H1 (cell line): ENCODE results near the gene CLEC16A. TPM values are rescaled to one million over a fixed set of nuclear protein-coding genes. Genes with fewer than 3 reads are reported as not detected.

ENCODE experiments used
- CBX8 ChIP-seq: fragments of 300-800, 300-1000 bp; sonication (generic); IDR thresholded peaks from 2 replicates; pipeline ENCODE4 v1.7.1; 2016; ENCODE audit warnings: low read depth, low read length, borderline replicate concordance
- CEBPB ChIP-seq: IDR thresholded peaks from 2 replicates; pipeline ENCODE4 v1.6.1; 2012; ENCODE audit warnings: low read depth, low read length
- EP300 ChIP-seq, 2 experiments: IDR thresholded peaks; 1 replicate in 1 of 2; 2 replicates in 1 of 2; pipeline ENCODE4 v1.6.1; 2011 to 2012; ENCODE audit warnings: low read depth in 2 of 2, low read length in 2 of 2, mild to moderate bottlenecking in 2 of 2, borderline replicate concordance in 1 of 2, inconsistent platforms in 1 of 2, moderate library complexity in 1 of 2
- KDM4A ChIP-seq: IDR thresholded peaks from one replicate; pipeline ENCODE4 v1.7.1; 2012; ENCODE audit warnings: low read depth, mild to moderate bottlenecking, moderate library complexity, low read length, inconsistent platforms; ENCODE audit not compliant: severe bottlenecking
- PHF8 ChIP-seq: fragments of 200-600 bp; sonication (generic); conservative IDR thresholded peaks from 2 replicates; pipeline ENCODE4 v1.7.1; 2012; ENCODE audit warnings: low read depth, mild to moderate bottlenecking, inconsistent platforms, low read length, moderate library complexity
- SIRT6 ChIP-seq: IDR thresholded peaks from one replicate; pipeline ENCODE4 v1.7.1; 2012; ENCODE audit warnings: low read length, inconsistent platforms
- SP2 ChIP-seq: IDR thresholded peaks from 2 replicates; pipeline ENCODE4 v1.6.1; 2012; ENCODE audit warnings: mild to moderate bottlenecking, low read length, inconsistent platforms
- polyA plus RNA-seq, 7 experiments: library from polyadenylated mRNA; depleted of rRNA in 3 of 7; stranded (reverse) in 5 of 7; unstranded in 2 of 7; fragments of >200 nt in 5 of 7; fragments of 200-250 nt in 2 of 7; gene quantifications; 1 replicate in 5 of 7; 2 replicates in 1 of 7; 4 replicates in 1 of 7; pipeline versions ENCODE4 v1.2.1 to v1.2.3, GENCODE V29; 2011 to 2013; ENCODE audit warnings: missing spikeins in 2 of 7, mixed read lengths in 2 of 7
- total RNA-seq: library from RNA; stranded (reverse); fragmentation: NEBNext Ultra II Directional; extraction: Animal tissue kit (Norgen Biotek cat#: 25700); gene quantifications from 2 replicates; pipeline ENCODE4 v1.2.1, GENCODE V29; 2021
- TF ChIP-seq, protein P1 (sequence below): IDR thresholded peaks from 2 replicates; pipeline ENCODE4 v1.6.1; 2011; ENCODE audit warnings: low read depth, mild to moderate bottlenecking, low read length; ENCODE audit not compliant: insufficient read depth
- TF ChIP-seq, protein P2 (sequence below): IDR thresholded peaks from 2 replicates; pipeline ENCODE4 v1.6.1; 2011; ENCODE audit warnings: low read length, improper control_type of control experiment

CLEC16A gene
- total and polyA plus RNA-seq, 2 of the 8 experiments (the other 6 are each of a cell fraction or from before 2014, with no cell fraction given), result 7.6 to 19.3 TPM

DNA sequence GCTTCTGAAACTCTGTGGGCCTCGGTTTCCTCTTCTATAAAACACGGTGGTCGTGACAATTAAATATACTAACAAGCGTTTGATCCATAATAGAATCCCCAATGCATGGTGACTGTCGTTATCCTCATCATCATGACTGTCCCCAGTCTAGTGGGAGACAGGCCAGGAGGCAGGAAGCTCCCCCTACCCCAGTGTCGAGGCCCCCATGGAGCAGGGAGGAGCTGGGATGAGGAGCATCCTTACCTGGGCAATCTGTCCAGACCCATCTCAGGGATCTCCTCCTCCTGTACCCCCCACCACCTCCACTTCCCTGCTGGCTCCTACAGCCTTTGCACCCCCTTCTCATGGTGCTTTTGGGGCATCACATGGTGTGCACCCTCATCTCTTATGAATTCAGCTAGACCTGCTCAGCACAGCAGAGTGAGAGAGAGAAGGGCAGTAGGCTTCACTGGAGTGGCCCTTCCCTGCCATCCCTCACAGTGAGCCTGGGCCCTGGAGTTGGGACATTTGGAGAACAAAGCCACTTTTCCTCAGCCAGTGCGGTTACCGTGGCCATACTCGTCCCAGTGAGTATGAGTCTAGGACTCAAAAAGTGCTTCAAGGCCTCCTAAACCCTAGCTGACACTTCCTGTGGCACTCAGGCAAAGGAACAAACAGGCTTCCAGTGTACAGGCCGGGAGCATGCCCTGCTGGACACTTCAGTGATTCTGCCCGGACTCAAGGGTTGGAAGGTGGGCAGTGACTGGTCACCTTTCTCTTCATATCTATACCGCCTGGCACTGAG lies 148.6 kb downstream of the CLEC16A start (continued):
- TF ChIP-seq, protein P1, sequence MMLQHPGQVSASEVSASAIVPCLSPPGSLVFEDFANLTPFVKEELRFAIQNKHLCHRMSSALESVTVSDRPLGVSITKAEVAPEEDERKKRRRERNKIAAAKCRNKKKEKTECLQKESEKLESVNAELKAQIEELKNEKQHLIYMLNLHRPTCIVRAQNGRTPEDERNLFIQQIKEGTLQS, result no peak
- TF ChIP-seq CEBPB (no peak), SIRT6 (no peak), KDM4A (no peak), EP300 (IDR thresholded peaks at IDR 0.05; ENCODE audit: borderline replicate concordance in 1 of 2, low read depth in 2 of 2, low read length in 2 of 2) (no peak), CBX8 (no peak), PHF8 (no peak), SP2 (no peak)
- TF ChIP-seq, protein P2, sequence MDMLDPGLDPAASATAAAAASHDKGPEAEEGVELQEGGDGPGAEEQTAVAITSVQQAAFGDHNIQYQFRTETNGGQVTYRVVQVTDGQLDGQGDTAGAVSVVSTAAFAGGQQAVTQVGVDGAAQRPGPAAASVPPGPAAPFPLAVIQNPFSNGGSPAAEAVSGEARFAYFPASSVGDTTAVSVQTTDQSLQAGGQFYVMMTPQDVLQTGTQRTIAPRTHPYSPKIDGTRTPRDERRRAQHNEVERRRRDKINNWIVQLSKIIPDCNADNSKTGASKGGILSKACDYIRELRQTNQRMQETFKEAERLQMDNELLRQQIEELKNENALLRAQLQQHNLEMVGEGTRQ, result no peak
